Activated CD4-positive, alpha-beta T cell treated with anti-CD3 and anti-CD28 coated beads, Interleukin-2, amount 50 U/mL, for 16 hours (primary cell): ENCODE measurements around the gene CACNA1C.

Experiments
- DNase-seq: peaks from one replicate; pipeline ENCODE4 v3.0.0-alpha.2; 2020

Gene CACNA1C

GRCh38 chr12:2173971-2174370, 121.2 kb downstream of the CACNA1C start:
- DNase-seq: no peak

GRCh38 chr12:2177003-2177402, 124.2 kb downstream of the CACNA1C start:
- no peak for DNase-seq

- no peak for DNase-seq
Observed at GRCh38 chr12:2177751-2178150, 125.0 kb downstream of the CACNA1C start.

GRCh38 chr12:2179058-2179457, 126.3 kb downstream of the CACNA1C start:
- DNase-seq: no peak

- DNase-seq: no peak
Observed at GRCh38 chr12:2179953-2180736, 127.4 kb downstream of the CACNA1C start.

DNA sequence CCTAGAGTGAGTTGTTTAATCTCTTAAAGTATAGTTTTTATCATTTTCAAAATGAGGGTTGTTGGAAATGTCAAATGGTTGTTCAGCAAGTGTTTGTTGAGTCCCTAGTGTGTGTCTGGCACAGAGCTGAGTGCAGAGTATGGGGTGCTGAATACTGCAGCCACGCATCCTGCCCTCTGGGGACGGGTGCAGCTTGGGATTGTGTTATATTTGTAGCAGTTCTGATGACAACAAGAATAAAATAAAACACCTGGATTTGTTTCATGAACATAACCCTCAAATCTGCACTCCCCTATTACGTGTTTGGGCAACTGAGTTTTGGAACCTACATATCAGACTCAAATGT, 127.9 kb downstream of the CACNA1C start:
- no peak for DNase-seq

GRCh38 chr12:2183556-2184541, 131.1 kb downstream of the CACNA1C start:
- no peak for DNase-seq

DNA sequence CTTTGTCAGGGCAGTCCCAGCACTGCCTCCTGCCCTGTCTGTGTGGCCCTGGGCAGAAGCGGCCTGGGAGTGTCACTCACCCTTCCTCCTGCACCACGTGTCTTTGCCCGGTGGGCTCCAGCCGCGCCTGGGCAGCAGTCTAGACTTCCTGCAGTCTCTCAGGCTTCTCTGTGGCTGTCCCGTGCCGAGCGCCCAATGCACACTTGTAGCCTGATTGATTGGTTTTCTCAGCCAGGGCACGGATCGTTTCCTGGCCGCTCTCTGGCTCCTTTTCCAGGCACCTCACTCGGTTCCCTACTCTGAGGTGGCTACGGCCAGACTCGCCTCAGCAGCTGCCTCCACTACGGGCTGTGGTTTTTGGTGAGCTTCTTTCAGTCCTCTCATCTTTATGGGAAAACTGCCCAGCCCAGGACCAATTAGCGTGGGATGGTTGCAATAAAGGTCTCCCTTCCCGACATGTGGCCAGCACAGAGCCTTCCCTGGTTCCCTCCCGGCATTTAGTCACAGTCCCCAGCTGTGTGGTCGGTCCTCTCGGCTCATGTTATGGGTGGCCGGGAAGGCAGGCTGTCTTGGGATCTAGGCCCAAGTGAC, 133.1 kb downstream of the CACNA1C start:
- no peak for DNase-seq

DNA sequence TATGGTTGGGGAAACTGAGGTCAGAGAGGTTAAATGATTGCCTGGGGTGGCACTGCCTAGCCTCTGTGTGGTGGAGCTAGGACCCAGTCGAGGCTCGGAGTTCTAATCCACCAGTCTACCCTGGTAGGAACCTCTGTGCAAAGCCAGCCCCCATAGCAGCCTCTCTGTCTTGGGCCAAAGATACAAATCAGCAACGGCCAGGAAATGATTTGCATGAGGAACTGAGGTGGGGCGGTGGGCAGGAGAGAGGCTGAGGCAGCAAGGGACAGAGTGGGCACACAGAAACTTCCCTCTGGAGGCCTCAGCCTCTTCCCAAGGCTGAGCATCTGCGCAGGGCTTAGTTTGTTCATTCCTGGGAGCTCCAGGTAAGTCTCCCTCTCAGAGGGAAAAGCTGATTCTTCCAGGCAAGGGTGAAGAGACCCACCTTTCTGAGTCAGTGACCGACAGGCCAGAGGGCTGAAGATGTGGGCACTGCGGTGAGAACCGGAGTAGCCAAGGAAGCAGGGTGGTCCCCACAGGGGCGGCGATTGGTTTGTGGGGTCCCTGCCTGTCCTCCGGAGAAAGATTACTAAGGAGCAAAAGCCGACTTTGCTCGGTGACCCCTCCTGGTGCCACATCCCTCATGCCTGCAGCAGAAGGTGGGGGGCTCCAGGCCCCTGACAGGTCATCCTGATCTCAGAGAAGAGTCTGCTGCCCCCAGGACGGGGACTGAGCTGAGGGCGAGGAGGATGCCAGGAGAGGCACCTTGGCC, 134.6 kb downstream of the CACNA1C start:
- no peak for DNase-seq

DNA sequence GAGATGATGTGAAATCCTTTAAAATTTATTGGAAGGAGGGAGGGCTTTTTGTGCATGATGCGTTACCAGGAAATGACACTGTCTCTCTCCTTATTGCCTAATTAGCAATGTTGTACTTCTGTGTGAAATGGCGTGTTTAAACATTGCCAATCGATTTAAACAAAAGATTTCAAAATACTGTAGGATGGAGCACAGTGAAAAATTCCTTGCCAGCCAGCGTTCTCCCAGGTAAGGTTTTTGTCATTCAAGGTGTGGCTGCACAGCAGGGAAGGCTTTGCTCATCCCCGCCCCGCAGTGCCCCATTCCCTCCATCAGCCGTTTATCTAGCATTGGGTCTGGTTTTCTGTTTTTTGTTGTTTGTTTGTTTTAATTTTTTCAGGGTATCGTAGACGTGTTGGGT, 137.3 kb downstream of the CACNA1C start:
- no peak for DNase-seq

GRCh38 chr12:2190896-2191533, 138.2 kb downstream of the CACNA1C start:
- DNase-seq: no peak

- DNase-seq: no peak
Observed at GRCh38 chr12:2191534-2192153, 138.9 kb downstream of the CACNA1C start.

GRCh38 chr12:2192231-2192630, 139.4 kb downstream of the CACNA1C start:
- no peak for DNase-seq

DNA sequence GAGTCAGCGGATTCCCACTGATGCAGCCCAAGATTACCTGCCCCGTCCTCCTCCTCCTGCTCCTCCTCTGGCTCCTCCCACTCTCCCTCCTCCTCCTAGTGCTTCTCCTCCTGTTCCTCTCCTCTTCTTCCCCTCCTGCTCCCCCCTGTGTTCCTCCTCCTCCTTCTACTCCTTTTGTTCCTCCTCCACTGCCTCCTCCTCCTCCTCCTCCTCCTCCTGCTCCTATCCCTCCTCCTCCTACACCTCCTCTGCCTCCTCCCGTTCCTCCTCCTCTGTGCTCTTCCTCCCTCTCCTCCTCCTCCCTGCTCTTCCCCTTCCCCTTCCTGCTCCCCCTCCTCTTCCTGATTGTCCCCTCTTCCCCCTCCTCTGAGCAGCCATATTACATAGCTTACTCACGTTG, 141.3 kb downstream of the CACNA1C start:
- DNase-seq: no peak

GRCh38 chr12:2194571-2194970, 141.8 kb downstream of the CACNA1C start:
- DNase-seq: no peak

DNA sequence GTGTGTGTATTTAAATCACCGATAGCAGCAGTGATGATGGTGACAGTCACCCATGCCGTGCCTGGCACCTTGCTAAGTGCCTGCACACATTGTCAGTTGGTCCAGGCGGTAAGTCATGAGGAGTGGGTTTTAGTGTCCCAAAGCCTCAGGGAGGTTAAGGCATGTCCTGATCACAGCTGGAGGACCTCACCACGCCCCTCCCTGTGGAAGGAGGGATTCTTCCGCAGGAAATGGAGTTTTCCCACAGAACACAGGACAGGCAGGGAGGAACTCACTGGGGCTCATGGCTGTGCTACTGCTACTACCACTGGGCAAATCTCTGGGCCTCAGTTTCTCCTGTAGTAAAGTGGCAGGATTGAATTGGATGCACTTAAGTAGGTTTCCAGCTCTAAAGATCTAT, 142.3 kb downstream of the CACNA1C start:
- no peak for DNase-seq

GRCh38 chr12:2198005-2198501, 145.3 kb downstream of the CACNA1C start:
- no peak for DNase-seq

- DNase-seq: no peak
Observed at GRCh38 chr12:2198542-2198941, 145.8 kb downstream of the CACNA1C start.

DNA sequence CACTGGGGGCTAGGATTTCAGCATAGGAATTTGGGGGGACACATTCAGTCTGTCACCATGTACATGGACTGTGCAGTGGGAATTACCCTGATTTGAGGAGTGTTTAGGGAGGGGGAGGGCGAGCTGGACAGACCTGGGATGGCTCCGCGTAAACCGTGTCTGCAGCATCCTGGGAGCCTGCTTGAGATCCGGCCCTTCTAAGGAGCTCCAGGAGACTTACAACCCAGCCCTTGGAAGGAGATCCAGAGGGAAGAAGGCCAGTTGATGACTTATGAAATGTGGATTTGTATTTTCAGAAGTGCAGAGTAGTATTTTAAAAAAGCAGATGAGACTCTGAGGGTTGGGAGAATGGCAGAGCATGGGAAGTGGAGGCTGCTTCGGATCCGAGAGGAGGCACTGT, 153.2 kb downstream of the CACNA1C start:
- no peak for DNase-seq

- no peak for DNase-seq
Observed at GRCh38 chr12:2208837-2209635, 156.2 kb downstream of the CACNA1C start.

DNA sequence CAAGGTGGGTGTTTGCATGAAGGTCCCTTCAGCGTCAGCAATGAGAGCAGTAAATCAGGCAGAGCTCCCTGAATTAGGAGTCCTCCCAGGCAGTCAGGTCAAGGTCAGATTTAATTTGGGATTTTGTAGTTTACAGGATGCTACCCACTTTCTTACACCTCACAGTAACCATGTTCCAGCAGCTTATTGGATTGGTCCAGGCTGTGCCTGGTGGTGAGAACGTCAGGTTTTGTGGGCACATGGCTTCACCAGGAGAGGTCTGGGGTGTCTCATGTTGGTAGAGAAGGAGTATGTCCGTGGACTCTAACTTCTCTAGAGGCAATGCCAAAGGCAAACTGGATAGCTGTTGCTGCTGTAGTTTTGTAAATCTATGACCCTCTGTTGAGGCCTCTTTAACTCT, 158.3 kb downstream of the CACNA1C start:
- no peak for DNase-seq
